Smooth muscle cell (in vitro differentiated cells): ENCODE data around the gene HIRA. TPM values are rescaled to one million over a fixed set of nuclear protein-coding genes. Genes with fewer than 3 reads are reported as not detected.
"Not testable (repeated sequence)": the region's sequence is repeated elsewhere in the genome, so short reads cannot be mapped to it uniquely, and the experiment has no call there.

Experiments used
- DNase-seq: peaks from one replicate; lab custom pipeline; 2025; ENCODE audit not compliant: unreplicated experiment; lab: John Stamatoyannopoulos, UW
- H2AFZ ChIP-seq: fragments of 200-600 bp; sonication (generic); 2 replicates; pipeline ENCODE4 v1.6.0; 2016; ENCODE audit warnings: antibody characterized with exemption, low read depth, mild to moderate bottlenecking
- H3F3A ChIP-seq: fragments of 200-600 bp; sonication (generic); 2 replicates; pipeline ENCODE4 v1.6.0; 2017; ENCODE audit warnings: antibody characterized with exemption, low read depth
- H3K27ac ChIP-seq: fragments of 200-600 bp; sonication (generic); 2 replicates; pipeline ENCODE4 v1.5.1; 2016; ENCODE audit warnings: low read depth, mild to moderate bottlenecking
- H3K27me3 ChIP-seq: fragments of 200-600 bp; sonication (generic); 2 replicates; pipeline ENCODE4 v1.6.1; 2016; ENCODE audit warnings: low read depth, mild to moderate bottlenecking
- H3K36me3 ChIP-seq: fragments of 200-600 bp; sonication (generic); 2 replicates; pipeline ENCODE4 v1.5.1; 2016; ENCODE audit warnings: low read depth
- H3K4me1 ChIP-seq: fragments of 200-600 bp; sonication (generic); 2 replicates; pipeline ENCODE4 v1.5.1; 2016; ENCODE audit warnings: low read depth
- H3K4me2 ChIP-seq: fragments of 200-600 bp; sonication (generic); 2 replicates; pipeline ENCODE4 v1.6.0; 2016; ENCODE audit warnings: mild to moderate bottlenecking
- H3K4me3 ChIP-seq: fragments of 200-600 bp; sonication (generic); 2 replicates; pipeline ENCODE4 v1.5.1; 2016; ENCODE audit warnings: mild to moderate bottlenecking
- H3K79me2 ChIP-seq: fragments of 200-600 bp; sonication (generic); 2 replicates; pipeline ENCODE4 v1.6.0; 2016; ENCODE audit warnings: low read depth, mild to moderate bottlenecking
- H3K9ac ChIP-seq: fragments of 200-600 bp; sonication (generic); 2 replicates; pipeline ENCODE4 v1.6.0; 2016; ENCODE audit warnings: low read depth
- H3K9me3 ChIP-seq: fragments of 200-600 bp; sonication (generic); replicated peaks from 2 replicates; pipeline ENCODE4 v1.5.1; 2016; ENCODE audit warnings: low read depth
- H4K20me1 ChIP-seq: fragments of 200-600 bp; sonication (generic); 2 replicates; pipeline ENCODE4 v1.6.0; 2016; ENCODE audit warnings: low read depth
- CTCF ChIP-seq: fragments of 200-600 bp; sonication (generic); IDR thresholded peaks from 2 replicates; pipeline ENCODE4 v1.5.1; 2017; ENCODE audit warnings: borderline replicate concordance, mild to moderate bottlenecking, antibody characterized with exemption; ENCODE audit not compliant: insufficient read depth, poor library complexity, severe bottlenecking
- WGBS: methylation state at CpG from one replicate; pipeline ENCODE4 v1.1.7; 2016; ENCODE audit warnings: low lambda C conversion rate; 5-methylcytosine and 5-hydroxymethylcytosine counted together
- polyA plus RNA-seq: library from polyadenylated mRNA; unstranded; fragments of >200 nt; fragmentation: Nextera tagmentation; extraction: Ambion mirVana; gene quantifications from 2 replicates; pipeline ENCODE4 v1.2.1, GENCODE V29; 2016
- total RNA-seq: library from RNA; depleted of rRNA; stranded (reverse); fragments of >200 nt; gene quantifications from 2 replicates; pipeline ENCODE4 v1.2.3, GENCODE V29; 2014

The HIRA gene
- total and polyA plus RNA-seq, 2 experiments from 2014 or later = 7.3 to 8.7 TPM

GRCh38 chr22:19368876-19369275, 62.7 kb downstream of the HIRA start:
- H3K36me3 ChIP-seq = peaks cover 33% of the 10 kb centered on the region
- H4K20me1 ChIP-seq = no peaks in the 10 kb centered on the region
- DNase-seq = no peak
- H3K27ac ChIP-seq = no peak overlapping the region
- no peaks in the 10 kb centered on the region for H3F3A ChIP-seq
- no peak overlapping the region for H3K4me2 ChIP-seq
- no peaks in the 10 kb centered on the region for H3K27me3 ChIP-seq
- no peaks in the 10 kb centered on the region for H3K4me1 ChIP-seq
- no peak overlapping the region for H3K9ac ChIP-seq
- no peak overlapping the region for H3K4me3 ChIP-seq
- no peaks in the 10 kb centered on the region for H3K79me2 ChIP-seq
- H2AFZ ChIP-seq = no peak overlapping the region
- no peak for TF ChIP-seq CTCF
- WGBS = 98% methylated on average over 2 of the region's 2 CpGs
- H3K9me3 ChIP-seq = no peaks in the 10 kb centered on the region

DNA sequence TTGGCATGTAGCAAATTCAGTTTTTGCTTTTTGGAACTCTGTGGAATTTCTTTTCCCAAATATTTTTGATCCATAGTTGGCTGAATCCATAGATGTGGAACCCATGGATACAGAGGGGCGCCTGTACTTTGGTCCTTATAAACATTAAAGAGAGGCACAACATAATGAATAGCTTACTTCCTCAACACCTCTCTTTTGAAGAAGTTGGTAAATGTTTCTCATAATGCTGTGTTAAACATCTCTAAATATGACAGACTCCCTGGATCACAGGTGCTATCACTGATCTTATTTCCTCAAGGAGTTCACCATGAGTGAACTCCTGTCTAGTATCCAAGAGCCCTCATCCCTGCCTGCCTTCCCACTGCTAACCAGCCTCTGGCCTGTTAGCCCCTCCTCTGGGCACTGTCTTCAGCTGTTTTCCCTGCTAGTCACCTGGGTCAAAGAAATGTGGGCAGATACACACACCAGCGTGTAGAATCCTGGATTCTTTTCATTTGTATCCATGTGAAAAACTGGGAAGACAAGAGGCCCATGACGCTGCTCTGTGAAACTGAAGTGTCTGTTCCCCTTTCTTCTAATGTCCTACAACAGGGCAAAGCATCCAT, 63.7 kb downstream of the HIRA start:
- Histone ChIP-seq H3K36me3 (peaks cover 28% of the 10 kb centered on the region), H3K27ac (no peak overlapping the region), H3K9ac (no peak overlapping the region), H4K20me1 (no peaks in the 10 kb centered on the region), H3K79me2 (no peaks in the 10 kb centered on the region), H3K27me3 (no peaks in the 10 kb centered on the region), H3K4me3 (no peak overlapping the region), H3K4me2 (no peak overlapping the region), H3K4me1 (no peaks in the 10 kb centered on the region), H3F3A (no peaks in the 10 kb centered on the region), H2AFZ (no peak overlapping the region), H3K9me3 (no peaks in the 10 kb centered on the region)
- TF ChIP-seq CTCF = no peak
- no peak for DNase-seq
- WGBS = 99% methylated on average over 3 of the region's 3 CpGs

DNA sequence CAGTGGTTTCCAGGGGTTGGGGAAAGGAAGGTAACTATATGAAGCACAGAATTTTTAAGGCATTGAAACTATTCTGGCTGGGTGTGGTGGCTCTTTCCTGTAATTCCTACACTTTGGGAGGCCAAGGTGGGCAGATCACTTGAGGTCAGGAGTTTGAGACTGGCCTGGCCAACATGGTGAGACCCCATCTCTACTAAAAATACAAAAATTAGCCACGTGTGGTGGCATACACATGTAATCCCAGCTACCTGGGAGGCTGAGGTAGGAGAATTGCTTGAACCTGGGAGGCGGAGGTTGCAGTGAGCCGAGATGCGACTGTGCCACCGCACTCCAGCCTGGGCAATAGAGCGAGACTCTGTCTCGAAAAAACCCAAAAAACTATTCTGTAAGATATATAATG, 68.0 kb downstream of the HIRA start:
- H3K9me3 ChIP-seq, H3K4me3 ChIP-seq, H3K27ac ChIP-seq, H2AFZ ChIP-seq, H3K4me2 ChIP-seq, H3K4me1 ChIP-seq, H3K27me3 ChIP-seq, DNase-seq, H4K20me1 ChIP-seq, H3K79me2 ChIP-seq, H3K9ac ChIP-seq, H3F3A ChIP-seq: not testable (repeated sequence)
- 98% methylated on average over 7 of the region's 7 CpGs for WGBS
- H3K36me3 ChIP-seq = peaks cover 23% of the 10 kb centered on the region

GRCh38 chr22:19361501-19362103, 69.9 kb downstream of the HIRA start:
- Histone ChIP-seq H3K9me3 (no peaks in the 10 kb centered on the region), H3K36me3 (peaks cover 13% of the 10 kb centered on the region), H3K4me1 (no peaks in the 10 kb centered on the region), H2AFZ (no peak overlapping the region), H3K27me3 (no peaks in the 10 kb centered on the region), H3K27ac (no peak overlapping the region), H4K20me1 (no peaks in the 10 kb centered on the region), H3K4me3 (no peak overlapping the region), H3F3A (no peaks in the 10 kb centered on the region), H3K4me2 (no peak overlapping the region), H3K9ac (no peak overlapping the region), H3K79me2 (no peaks in the 10 kb centered on the region)
- no peak for DNase-seq
- TF ChIP-seq CTCF = no peak
- WGBS = 97% methylated on average over 7 of the region's 7 CpGs
